Measurements from ENCODE around the gene SLC25A31.

The SLC25A31 gene

DNA sequence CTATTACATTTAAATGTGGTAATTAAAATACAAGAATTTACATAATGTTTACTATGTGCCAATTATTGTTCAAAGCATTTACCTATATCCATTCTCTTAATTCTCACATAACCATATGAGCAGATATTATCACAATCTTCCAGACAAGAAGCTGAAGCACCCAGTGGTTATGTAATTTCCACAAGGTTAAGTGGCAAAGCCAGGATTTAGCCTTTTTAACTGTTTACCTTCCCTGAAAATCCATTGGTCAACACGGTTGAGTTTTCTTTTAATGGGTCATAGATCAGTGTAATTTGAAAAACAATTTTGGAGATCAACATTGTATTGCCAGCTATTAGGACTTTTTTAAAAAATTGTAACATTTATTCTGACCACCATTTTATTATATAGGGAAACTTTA lies 63.3 kb downstream of the SLC25A31 start:
- no peak overlapping the region for H3K4me3 ChIP-seq (replicated peaks; ENCODE audit: insufficient read depth, low read length)
- TF ChIP-seq SPI1 (IDR thresholded peaks at IDR 0.05; ENCODE audit: borderline replicate concordance, low read depth) (no peak), POLR2AphosphoS5 (IDR thresholded peaks at IDR 0.05; ENCODE audit: low read depth) (no peak), GABPA (IDR thresholded peaks at IDR 0.05; ENCODE audit: low read depth) (no peak), CTCF (IDR thresholded peaks at IDR 0.05; ENCODE audit: insufficient read depth, low read length) (no peak), REST (IDR thresholded peaks at IDR 0.05; ENCODE audit: insufficient replicate concordance, low read depth) (no peak)
- no peak overlapping the region for H3K27ac ChIP-seq (replicated peaks)
- no peaks in the 10 kb centered on the region for H3K27me3 ChIP-seq (ENCODE audit: insufficient read depth, poor library complexity, severe bottlenecking)
- no peak for DNase-seq (ENCODE audit: low read depth in 1 of 2, low spot score in 1 of 2)

- TF ChIP-seq REST (IDR thresholded peaks at IDR 0.05; ENCODE audit: insufficient replicate concordance, low read depth), result no peak
- TF ChIP-seq GABPA (IDR thresholded peaks at IDR 0.05; ENCODE audit: low read depth), result no peak
- no peak for TF ChIP-seq SPI1 (IDR thresholded peaks at IDR 0.05; ENCODE audit: borderline replicate concordance, low read depth)
- no peak overlapping the region for H3K4me3 ChIP-seq (replicated peaks; ENCODE audit: insufficient read depth, low read length)
- no peaks in the 10 kb centered on the region for H3K27me3 ChIP-seq (ENCODE audit: insufficient read depth, poor library complexity, severe bottlenecking)
- no peak overlapping the region for H3K27ac ChIP-seq (replicated peaks)
- no peak for DNase-seq (ENCODE audit: low read depth in 1 of 2, low spot score in 1 of 2)
Measured at GRCh38 chr4:127799711-127800110, 69.5 kb downstream of the SLC25A31 start.

DNA sequence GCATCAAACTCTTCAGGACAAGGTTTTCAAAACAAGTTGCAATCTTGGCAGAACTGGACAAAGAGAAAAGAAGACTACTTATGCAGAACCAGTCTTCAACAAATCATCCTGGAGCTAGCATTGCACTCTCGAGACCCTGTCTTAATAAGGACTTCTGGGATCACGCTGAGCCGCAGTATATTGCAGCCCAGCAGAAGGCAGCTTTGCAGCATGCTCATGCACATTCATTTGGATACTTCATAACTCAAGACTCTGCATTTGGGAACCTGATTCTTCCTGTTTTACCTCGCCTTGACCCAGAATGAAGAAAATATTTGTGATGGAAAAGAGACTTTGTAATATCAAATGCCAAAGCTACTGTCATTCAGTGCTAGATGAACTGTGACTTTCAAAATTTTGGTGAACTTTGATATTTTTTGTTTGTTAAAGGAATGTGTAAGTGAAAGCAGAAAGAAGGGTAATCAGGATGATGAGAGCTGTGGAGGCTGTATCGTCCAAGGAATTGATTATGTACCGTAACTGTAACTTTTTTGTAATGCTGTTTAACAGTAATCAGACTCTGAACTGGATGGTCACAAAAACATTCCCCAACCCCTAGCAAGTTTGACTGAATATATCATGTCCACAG lies 79.1 kb downstream of the SLC25A31 start:
- Histone ChIP-seq H3K27ac (replicated peaks) (no peak overlapping the region), H3K27me3 (ENCODE audit: insufficient read depth, poor library complexity, severe bottlenecking) (no peaks in the 10 kb centered on the region), H3K4me3 (replicated peaks; ENCODE audit: insufficient read depth, low read length) (no peak overlapping the region)
- no peak for DNase-seq (ENCODE audit: low read depth in 1 of 2, low spot score in 1 of 2)
- TF ChIP-seq SPI1 (IDR thresholded peaks at IDR 0.05; ENCODE audit: borderline replicate concordance, low read depth) (no peak), CTCF (IDR thresholded peaks at IDR 0.05; ENCODE audit: insufficient read depth, low read length) (no peak)

- TF ChIP-seq GABPA (IDR thresholded peaks at IDR 0.05; ENCODE audit: low read depth), result no peak
- no peak for TF ChIP-seq REST (IDR thresholded peaks at IDR 0.05; ENCODE audit: insufficient replicate concordance, low read depth)
- TF ChIP-seq SPI1 (IDR thresholded peaks at IDR 0.05; ENCODE audit: borderline replicate concordance, low read depth), result no peak
- no peak for TF ChIP-seq CTCF (IDR thresholded peaks at IDR 0.05; ENCODE audit: insufficient read depth, low read length)
- TF ChIP-seq POLR2AphosphoS5 (IDR thresholded peaks at IDR 0.05; ENCODE audit: low read depth), result no peak
Measured at GRCh38 chr4:127810551-127810950, 80.4 kb downstream of the SLC25A31 start.

More at GRCh38 chr4:127810551-127810950, 80.4 kb downstream of the SLC25A31 start:
- Histone ChIP-seq H3K27me3 (ENCODE audit: insufficient read depth, poor library complexity, severe bottlenecking) (no peaks in the 10 kb centered on the region), H3K4me3 (replicated peaks; ENCODE audit: insufficient read depth, low read length) (no peak overlapping the region), H3K27ac (replicated peaks) (no peak overlapping the region)
- DNase-seq (ENCODE audit: low read depth in 1 of 2, low spot score in 1 of 2), result no peak
